ENCODE data around the gene ID2. TPM values are rescaled to one million over a fixed set of nuclear protein-coding genes. Genes with fewer than 3 reads are reported as not detected.
A peak's percentile ranks its signal among the peaks of the same experiment; 100 is the strongest.

ID2 gene
- total RNA-seq, 1 donor = 118 TPM

GRCh38 chr2:8678731-8679566 is 2.9 kb upstream of the ID2 start:
- peak; percentile 90 for DNase-seq (ENCODE audit: low read depth)
- TF ChIP-seq CTCF (IDR thresholded peaks at IDR 0.05; ENCODE audit: insufficient read depth, low read depth, low read length) = no peak
- H3K4me3 ChIP-seq (ENCODE audit: low read depth, low read length) = peak overlapping the region; percentile 57

- TF ChIP-seq CTCF (IDR thresholded peaks at IDR 0.05; ENCODE audit: insufficient read depth, low read depth, low read length) = no peak
- no peak for DNase-seq (ENCODE audit: low read depth)
These were observed 2.4 kb upstream of the ID2 start for GRCh38 chr2:8679567-8679826.

GRCh38 chr2:8679827-8680731 is 1.8 kb upstream of the ID2 start:
- DNase-seq (ENCODE audit: low read depth) = no peak
- no peak for TF ChIP-seq CTCF (IDR thresholded peaks at IDR 0.05; ENCODE audit: insufficient read depth, low read depth, low read length)
- H3K4me3 ChIP-seq (ENCODE audit: low read depth, low read length) = no peak overlapping the region

More at GRCh38 chr2:8679567-8679826, 2.4 kb upstream of the ID2 start:
- peak overlapping the region; percentile 57 for H3K4me3 ChIP-seq (ENCODE audit: low read depth, low read length)

GRCh38 chr2:8680822-8681760 is 765 bp upstream of the ID2 start:
- TF ChIP-seq CTCF (IDR thresholded peaks at IDR 0.05; ENCODE audit: insufficient read depth, low read depth, low read length) = no peak
- H3K4me3 ChIP-seq (ENCODE audit: low read depth, low read length) = peak overlapping the region; percentile 70
- DNase-seq (ENCODE audit: low read depth) = peak; percentile 85

GRCh38 chr2:8682719-8683667 is 1.1 kb downstream of the ID2 start:
- TF ChIP-seq CTCF (IDR thresholded peaks at IDR 0.05; ENCODE audit: insufficient read depth, low read depth, low read length) = no peak
- peak; percentile 57 for DNase-seq (ENCODE audit: low read depth)

More at GRCh38 chr2:8682719-8683667, 1.1 kb downstream of the ID2 start:
- peak overlapping the region; percentile 68 for H3K4me3 ChIP-seq (ENCODE audit: low read depth, low read length)

Data from fibroblast of villous mesenchyme (primary cell).